ENCODE data around the gene ENPP3.

- TF ChIP-seq CTCF (IDR thresholded peaks at IDR 0.05) (no peak), POLR2AphosphoS5 (IDR thresholded peaks at IDR 0.05) (no peak), POLR2A (IDR thresholded peaks at IDR 0.05) (no peak), EP300 (IDR thresholded peaks at IDR 0.05) (no peak)
These were observed 110.8 kb downstream of the ENPP3 start for GRCh38 chr6:131747821-131748353.

Measured in stomach (tissue), 4 donors.